Right lung (tissue), 5 donors: ENCODE data around the gene STUM. TPM values are rescaled to one million over a fixed set of nuclear protein-coding genes. Genes with fewer than 3 reads are reported as not detected.
"Not testable (repeated sequence)": the region's sequence is repeated elsewhere in the genome, so short reads cannot be mapped to it uniquely, and the experiment has no call there.

ENCODE experiments used
- DNase-seq, 2 donors: peaks; one replicate each; pipeline ENCODE4 v3.0.0-alpha.2; 2013
- polyA plus RNA-seq, 5 donors: library from polyadenylated mRNA; unstranded; fragments of 120-200 nt; gene quantifications; one replicate each; pipeline versions ENCODE4 v1.2.1 to v1.2.3, GENCODE V29; 2013; ENCODE audit warnings: inconsistent platforms in 1 of 5, low replicate concordance in 1 of 5; ENCODE audit not compliant: insufficient read length in 5 of 5, insufficient read depth in 1 of 5

Gene STUM
- polyA plus RNA-seq, 5 donors, result 0.81 to 2.4 (median 1.3) TPM

DNA sequence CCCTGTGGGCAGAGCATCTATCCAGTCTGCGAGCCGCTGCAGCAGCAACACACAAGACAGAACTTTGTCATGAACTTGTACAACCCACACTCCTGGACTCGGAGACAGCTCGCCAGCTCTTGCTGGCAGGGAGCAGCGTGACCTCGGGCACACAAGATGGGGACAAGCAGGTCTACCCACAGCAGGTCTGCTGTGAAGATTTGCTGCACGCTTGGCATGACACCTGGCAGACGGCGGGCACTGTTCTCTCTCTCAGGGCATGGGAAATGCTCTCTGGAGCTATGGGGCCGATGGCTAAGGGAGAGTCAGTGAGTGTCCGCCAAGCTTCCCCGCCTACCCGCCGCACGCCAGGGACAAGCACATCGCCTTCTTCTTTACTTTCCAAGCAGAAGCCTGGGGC lies 90.0 kb downstream of the STUM start:
- DNase-seq, result no peak

DNA sequence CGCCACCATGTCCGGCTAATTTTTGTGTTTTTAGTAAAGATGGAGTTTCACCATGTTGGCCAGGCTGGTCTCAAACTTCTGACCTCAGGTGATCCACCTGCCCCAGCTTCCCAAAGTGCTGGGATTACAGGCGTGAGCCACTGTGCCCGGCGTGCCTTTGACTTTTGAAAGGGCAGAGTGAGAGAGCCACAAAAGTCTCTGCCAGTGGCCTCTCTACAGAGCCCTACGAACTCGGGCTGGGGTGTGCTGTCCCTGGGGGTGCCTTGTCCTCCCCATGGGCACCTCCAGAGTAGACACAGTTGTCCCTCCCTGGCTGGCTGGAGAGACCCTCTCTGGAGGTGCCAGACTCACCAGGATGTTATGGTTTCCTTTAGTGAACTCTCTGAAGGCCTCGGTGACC lies 90.6 kb downstream of the STUM start:
- not testable (repeated sequence) for DNase-seq

DNA sequence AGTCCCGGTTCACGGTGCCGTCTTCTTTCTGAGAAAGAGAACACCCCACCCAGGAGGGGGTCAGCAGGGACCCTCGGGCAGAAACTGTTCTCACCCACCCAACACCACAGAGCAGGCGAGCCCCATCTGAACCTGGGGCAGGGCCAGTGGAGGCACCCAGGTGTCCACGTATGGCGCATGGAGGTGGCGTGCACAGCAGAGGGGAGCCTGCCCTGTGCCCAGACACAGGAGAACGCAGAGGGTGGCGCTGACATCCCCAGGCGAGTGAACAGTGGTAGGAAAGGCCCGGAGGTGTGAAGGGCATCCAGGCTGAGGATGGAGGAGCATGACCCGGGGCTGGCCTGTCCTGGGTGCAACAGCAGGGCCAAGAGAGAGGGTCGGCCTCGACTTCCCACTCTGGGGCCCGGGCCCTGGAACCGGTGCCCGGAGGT lies 91.1 kb downstream of the STUM start:
- no peak for DNase-seq

DNA sequence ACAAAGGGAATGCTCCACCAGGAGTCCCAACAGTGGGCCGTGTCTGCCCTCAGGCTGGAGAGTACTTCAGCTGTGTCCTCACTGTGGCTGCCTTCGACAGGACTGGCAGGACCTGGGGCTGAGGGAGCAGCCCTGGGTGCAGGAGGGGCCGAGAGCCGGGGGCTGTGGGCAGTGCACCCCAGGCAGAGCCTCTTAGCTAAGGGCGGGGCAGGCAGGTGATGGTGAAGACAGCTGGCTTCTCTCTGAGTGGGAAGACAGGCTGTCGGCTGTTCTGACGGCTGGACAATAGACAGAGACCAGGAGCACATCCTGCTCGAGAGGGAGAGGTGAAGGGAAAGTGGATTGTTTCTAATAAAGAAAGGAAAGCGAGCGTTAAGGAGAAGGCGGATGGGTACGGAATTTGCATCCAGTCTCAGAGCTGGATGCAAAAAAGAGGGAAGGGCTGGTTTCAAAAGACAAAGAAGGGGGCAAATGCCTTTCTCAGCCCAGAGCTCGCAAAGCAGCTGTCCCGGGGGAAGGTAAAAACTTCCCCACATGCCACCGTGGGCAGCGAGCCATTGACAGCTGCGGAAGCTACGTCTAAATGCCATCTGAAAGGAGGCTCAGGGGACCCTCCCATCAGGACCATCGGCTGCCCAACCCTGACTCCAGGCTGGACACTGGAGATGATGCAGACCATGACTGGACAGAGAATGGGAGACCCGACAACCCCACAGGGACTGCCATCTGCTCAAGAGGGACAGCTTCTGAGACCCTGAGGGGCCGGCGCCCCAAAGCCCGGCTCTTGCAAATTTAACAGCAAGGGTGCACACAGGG lies 92.0 kb downstream of the STUM start:
- no peak for DNase-seq

DNA sequence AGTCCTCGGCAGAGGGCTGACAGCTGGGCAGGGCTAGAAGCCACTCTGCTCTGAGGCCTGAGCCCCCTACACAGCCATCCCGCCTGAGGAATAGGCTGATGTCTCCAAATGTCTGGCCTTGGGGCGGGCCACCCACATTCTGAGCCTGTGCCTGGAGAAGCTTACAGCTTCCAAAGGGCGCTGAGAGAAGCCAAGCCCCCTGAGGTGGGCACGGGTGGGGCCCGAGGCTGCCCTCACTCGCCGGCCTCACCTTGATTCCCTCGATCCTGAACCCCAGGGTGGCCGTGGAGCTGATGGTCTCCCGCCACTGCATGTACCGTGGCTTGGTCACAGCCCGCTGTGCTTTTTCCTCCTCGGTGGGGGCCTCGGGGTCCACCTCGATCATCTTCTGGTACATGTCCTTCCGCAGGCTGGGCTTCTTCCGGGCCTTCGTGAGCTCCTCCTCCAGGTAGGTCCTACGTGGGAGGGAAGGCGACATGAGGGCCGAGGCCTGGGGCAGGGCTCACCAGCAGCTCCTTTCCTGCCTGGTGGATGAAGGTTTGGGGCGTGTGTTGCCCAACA lies 93.2 kb downstream of the STUM start:
- DNase-seq, result no peak

DNA sequence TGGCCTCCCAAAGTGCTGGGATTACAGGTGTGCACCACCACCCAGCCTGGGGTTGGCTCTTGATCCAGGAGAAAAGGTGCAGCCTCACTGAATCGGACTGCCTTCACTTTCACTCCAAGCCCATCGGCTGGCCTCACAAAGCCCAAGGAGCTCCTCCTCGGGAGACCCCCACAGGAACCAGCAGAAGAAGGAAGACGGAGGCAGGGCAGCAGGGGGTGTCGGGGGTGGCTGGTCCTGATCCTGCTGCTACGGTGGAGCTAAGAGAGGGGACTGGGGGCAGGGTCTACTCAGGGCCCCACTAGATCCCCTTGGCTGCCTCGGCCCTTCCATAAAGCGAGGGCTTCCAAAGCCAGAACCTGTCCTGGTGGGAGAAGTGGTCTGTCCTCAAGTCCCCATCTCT lies 93.9 kb downstream of the STUM start:
- DNase-seq, result no peak

DNA sequence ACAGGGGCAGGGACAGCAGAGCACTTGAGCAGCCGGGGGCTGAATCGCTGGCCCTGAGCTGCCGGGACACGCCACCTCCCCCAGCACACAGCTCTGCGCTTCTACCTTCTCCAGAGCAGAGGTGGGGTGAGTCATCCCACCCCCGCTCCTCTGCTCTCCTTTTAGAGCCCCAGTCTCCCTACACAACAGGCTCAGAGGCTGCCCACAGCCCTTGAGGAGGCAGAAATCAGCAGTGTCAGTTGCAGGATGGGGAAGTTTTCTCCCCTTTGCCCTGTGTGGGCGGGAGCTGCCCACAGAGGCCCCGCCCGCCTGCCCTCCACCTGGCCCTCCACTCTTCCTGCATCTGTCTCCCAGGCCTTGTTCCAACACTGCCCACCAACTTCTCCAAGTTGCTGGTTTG lies 94.6 kb downstream of the STUM start:
- no peak for DNase-seq

DNA sequence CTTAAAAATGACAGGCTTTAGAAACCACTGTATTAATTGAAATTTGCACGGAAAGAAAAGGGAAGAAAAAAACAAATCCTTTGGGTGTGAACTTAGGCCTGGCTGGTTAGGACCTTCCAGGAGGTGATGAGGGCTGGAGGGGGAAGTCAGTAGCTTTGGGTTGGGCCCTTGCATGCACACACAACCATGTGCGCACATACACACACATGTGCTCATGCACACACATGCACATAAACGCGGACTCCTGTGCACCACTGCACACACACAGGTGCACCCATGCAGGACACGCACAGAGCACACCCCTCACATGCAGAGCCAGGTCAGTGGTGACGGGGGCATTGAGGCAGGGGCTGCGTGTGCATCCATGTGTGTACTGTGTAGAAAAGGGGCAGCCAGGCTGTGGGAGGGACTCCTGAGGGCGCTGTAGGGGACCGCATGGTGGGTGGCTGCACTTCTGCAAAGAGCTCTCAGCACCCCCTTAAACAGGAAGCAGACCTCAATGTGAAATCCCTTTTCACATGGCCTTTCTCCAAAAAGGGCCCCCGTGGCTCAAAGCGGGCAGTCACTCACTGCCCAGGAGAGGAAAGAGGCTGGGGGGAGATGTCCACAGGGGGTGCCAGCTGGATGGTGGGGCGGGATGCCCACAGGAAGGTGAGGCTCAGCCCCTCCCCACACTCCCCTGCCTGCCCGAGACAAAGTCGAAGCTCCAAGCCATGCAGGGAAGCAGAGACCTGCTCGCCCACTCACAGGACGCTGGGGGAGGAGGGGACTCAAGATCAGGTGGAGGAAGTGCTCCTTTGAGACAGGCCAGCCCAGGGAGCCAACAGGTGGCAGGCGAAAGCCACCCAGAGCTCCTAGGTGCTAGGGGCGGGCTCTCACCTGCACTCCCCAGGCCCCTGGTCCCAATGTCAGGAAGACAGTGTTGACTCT lies 95.3 kb downstream of the STUM start:
- DNase-seq, result no peak

DNA sequence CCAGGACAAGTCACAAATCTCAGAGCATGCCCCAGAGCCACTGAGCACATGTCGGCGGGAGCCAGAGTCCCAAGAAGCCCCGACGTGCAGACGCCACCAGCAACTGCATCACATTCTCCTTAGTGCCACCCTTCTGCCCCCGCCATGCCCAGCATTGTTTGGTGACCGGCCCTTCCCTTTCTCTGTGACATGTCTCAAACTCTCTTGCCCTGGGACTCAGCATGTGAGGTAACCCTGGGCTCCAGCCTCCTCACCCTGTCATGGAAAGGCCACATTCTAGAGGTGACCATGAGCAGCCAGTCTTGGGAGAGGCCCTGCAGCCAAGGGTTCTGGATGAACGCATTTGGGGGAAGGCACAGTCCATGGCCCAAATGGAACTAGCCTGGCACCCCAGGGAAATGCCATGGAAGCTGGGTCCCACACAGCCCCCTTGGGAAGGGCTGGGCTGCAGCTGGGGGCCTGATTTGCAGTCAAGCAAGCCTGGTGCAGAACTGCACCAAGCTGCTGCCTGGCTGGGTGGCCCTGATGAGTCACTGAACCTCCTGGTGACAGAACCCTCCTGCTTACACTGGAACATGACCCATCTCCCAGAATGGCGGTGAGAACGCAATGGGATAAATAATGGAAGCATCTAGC lies 96.1 kb downstream of the STUM start:
- no peak for DNase-seq

DNA sequence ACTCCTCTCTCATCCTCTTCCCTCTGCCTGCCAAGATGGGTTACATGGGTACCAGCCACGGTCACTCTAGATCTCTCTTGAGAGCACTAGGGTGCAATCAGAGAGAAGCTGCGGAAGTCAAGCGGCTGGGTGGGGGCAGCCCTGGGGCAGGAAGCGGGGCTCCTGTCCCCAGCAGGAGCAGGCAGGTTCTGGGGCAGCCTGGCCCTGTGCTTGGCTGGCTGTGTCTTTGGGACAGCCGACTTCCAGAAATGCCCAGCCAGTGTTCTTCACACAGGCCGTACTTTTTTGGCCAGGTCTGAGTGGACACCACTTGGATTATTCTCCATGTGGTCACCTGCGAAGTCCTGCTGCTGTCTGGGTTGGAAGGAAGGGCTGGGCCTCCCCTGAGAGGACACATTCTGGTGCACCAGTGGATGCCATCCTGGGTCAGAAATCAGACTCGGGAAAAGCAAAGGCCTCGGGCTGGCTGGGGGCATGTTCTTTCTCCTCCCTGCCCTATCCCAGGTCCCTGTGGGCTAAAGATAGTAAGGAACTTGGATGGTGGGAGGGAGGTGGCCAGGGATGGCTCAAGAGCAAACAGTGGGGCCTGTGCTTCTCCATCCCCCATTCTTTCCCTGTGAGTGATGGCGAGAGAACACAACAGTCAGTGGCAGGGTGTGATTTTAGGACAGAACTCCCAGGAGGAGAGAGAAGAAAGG lies 96.9 kb downstream of the STUM start:
- DNase-seq, result no peak

DNA sequence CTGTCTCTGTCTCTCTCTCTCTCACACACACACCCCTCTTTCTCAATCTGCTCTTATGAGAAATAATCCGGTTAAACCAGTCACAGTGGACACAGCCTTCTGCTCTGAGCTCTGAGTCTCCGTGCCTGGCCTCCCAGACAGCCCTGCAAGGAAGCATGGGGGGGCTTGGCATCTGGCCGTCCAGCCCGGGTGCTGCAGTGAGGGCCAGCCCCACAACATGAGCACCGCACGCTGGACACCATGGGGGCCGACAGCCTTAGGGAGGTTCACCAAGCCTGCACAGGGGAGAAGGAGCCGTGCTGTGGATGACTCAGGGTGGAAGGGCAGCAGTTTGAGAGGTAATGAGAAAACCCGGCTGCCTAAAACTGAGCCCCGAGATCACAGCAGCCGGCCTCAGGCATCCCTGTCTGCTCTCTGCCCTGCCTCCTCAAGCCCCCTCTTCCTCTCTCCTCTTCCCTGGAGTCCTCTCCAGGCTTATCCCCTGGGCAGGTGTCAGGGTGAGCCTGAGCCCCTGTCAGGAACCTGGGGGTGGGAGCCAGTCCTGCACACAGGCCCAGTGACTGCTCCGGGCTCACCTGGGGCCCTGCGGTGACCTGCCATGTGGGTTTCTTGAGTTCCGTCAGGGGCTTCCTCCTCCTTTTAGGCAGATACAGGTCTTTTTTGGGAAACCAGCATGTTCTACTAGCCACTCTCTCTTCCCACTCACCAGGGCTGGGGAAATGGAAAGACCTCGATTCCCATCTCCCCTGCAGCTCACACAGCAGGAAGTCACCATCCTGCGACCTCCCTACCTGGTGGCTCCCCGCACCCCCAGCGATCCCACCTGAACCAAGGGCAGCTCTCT lies 97.7 kb downstream of the STUM start:
- no peak for DNase-seq

DNA sequence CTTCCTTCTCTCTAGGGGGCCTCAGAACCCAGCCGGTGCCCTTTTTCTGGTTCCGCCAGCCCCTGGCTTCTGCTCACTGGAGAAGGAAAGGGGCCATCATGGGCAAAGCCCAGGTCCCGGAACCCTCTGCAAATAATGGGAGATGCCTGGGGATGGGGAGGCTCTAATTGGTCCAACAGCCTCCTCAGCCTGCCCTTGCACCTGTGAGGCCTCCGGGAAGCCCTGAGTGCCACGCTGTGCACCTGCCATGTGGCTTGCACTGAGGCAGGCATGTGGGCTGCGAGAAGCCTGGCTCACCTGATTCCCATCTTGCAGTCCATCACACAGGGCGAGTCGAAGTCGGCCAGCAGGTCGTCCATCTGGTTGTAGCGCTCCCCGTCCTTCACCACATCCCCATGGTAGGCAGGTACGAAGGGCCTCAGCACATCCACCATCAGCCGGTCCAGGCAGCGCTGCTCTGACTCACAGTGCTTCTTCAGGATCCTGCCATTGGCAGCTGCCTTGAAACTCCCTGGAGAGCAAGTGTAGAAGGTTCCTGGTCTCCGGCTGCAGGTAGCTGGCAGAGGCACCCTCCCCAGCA lies 98.4 kb downstream of the STUM start:
- DNase-seq, result no peak

DNA sequence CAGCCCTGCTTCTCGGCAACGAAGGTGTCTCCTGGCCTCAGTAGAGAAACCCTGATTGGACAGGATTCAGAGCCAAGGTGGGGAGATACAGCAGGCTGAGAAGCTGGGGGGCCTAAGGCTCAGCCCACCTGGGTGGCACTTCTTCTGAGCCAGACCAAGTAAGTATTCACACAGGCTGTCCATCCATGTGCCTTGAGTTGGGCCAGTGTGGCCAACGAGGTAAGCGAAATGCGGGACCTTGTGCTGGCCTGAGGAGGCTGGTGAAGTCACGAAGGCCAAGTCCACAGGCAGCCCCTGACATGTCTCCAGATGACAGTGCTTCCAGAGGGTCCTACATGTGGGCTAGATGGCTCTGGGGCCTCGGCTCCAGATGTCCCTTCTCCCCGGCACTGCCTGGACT lies 99.2 kb downstream of the STUM start:
- DNase-seq, result no peak

DNA sequence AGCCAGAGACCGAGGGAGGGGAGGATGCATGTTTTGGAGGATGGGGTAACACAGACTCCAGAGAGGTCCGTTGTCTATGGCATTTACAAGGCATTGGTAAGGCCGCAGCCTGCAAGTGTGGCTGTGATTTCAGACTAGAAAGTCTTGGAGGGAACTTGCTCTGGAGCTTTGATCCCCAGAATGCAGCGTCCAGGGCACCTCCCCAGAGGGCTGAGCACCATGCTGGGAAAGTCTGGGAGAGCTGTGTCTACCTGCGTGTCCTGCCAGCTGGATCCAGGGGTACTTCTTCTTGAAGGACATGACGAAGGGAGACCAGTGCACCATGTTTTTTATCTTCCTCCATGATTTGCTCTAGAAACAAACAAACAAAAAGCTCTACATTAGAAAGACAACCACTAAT lies 99.9 kb downstream of the STUM start:
- no peak for DNase-seq

DNA sequence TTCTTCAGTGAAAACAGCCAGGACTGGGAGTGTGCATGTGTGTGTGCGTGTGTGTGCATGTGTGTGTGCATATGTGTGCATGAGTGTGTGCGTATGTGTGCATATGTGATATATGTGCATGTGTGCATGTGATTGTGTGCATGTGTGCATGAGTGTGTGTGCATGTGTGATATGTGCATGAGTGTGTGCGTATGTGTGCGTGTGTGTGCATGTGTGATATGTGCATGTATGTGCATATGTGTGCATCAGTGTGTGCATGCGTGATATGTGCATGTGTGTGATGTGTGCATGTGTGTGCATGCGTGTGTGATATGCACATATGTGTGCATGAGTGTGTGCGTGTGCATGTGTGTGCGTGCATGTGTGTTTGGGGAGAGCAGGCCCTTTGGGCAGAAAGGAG lies 100.7 kb downstream of the STUM start:
- no peak for DNase-seq

DNA sequence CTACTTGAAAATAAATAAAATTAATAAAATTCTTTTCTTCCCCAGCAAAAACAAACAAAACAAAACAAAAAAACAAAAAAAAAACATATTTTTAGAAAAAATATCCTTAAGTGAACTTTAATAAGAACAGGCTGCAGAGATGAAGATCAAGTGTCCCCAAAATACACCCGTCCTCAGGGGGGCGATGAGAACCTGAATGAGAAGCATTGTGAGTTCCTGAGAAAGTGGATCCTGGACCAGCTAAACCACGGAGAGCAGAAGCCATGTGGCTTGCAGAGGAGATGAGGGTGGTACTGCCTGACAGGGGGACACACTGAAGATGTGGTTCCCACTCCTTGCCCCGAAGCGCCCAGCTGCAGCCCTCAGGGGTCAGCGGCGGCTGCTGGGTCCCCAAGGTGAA lies 101.2 kb downstream of the STUM start:
- DNase-seq, result no peak

DNA sequence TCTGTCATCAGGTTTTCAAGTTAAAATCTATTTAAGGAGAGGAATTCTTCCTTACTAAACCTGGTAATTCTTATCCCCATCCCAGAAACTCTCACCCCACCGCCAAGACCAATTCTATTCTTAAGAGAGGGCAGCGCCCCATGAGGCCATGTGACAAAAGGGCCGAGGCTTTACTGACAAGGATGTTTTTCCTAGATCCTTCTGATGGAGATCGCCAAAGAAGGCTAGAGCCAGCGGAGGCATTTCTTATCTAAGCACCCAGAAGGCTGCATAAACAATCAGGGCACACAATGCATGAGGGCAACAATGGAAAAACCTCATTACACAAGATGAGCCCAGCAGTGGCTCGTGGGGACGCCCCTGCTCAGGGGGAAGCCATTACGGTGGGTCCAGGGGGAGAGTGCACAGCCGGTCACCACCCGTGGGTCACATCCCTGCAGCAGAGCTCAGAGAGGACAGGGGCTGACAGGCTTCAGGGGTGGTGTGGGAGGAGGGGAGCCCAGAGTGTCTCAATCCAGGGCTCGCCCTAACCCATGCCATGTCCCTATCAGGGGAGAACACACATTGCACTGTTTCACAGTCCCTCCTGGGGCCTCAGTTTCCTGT lies 101.8 kb downstream of the STUM start:
- no peak for DNase-seq

DNA sequence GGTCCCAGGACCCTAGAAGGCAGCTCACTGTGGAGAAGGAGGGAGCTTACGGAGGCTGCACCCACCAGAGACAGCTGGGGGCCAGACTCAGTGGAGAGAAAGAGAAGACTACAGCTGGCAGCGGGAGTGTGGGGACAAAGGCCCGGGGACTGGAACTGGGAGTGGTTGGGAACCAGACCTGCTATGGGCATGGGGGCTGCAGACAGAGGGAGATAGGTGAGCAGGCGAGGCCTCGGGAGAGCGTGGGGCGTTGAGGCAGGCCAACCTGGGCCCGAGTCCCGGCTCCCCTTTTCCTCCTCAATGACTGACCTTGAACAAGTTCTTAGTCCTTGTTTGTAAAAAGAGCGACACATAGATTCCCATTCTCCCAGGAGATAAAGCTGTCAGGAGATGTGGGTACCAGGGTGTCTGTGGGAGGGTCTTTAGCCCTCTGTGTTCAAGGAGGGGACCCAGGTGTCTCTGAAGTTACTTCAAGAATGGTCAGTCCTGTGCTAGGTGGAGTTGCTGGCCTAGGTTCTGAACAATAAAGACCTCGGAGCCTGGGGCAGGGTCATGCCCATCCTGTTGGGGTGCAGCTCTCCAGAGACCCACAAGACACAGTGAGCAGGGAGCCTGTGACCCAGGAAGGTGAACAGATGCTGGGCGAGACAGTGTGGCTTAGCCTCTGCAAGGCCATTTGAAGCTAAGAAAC lies 102.6 kb downstream of the STUM start:
- DNase-seq, result no peak

DNA sequence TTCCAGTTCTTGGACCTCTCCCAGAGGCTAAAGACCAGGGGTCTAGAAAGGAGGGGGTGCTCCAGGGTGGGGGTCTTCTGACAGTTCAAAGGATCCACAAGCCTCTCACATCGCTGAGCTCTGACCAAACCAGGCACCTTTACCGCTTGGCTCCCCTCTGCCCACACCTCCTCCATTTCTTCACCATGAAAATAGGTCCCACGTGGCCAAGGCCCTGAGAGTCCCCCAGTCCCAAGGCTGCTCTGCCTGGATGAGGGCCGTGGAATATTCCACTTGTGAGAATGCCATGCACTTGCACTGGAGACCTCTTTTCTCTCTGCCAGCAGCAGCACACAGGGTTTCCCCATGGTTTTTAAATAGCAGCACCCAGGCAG lies 103.2 kb downstream of the STUM start:
- DNase-seq, result no peak
